NB4 (cell line): ENCODE measurements around the gene SMIM41.

Experiments
- MAX ChIP-seq: IDR thresholded peaks from 2 replicates; pipeline ENCODE4 v1.6.1; 2011; ENCODE audit warnings: low read depth, low read length
- MYC ChIP-seq: IDR thresholded peaks from 2 replicates; pipeline ENCODE4 v1.6.1; 2011; ENCODE audit warnings: low read depth, low read length
- POLR2A ChIP-seq: IDR thresholded peaks from 2 replicates; pipeline ENCODE4 v1.6.1; 2011; ENCODE audit warnings: mild to moderate bottlenecking; ENCODE audit not compliant: insufficient read length; ENCODE audit errors: extremely low read depth

DNA sequence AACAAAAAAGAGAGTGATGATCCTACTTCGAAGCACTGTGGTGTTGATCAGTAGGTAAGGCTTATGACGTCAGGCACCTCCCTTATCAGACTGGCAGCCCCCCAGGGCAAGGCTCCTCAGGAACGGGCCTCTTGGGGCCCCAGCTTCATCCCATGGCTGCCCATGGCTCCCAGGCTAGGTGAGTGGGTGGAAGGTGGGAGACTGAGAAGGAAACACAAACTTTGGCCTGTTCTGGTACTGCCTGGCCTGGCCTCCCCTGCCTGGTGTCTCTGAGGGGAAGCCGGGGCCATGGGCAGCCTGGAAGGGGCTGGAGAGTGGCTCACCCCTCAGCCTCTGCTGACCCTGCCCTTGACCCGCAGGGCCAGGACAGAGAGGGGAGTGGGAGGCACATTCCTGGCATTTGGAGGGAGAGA is 73.4 kb downstream of the SMIM41 start:
- TF ChIP-seq MAX (no peak), POLR2A (no peak), MYC (no peak)
